H1 (cell line): ENCODE results near the gene ADGRA3. TPM values are rescaled to one million over a fixed set of nuclear protein-coding genes. Genes with fewer than 3 reads are reported as not detected.

Experiments
- CTCF ChIA-PET: fragments of 300-600 bp; sonication (Branson Sonifier 250); formaldehyde crosslinking; loops from one replicate; lab custom pipeline; 2021; ENCODE audit not compliant: partially characterized antibody; lab: Charles Lee
- POLR2A ChIA-PET: fragments of 300-600 bp; sonication (Branson Sonifier 250); formaldehyde crosslinking; loops from one replicate; lab custom pipeline; 2021; ENCODE audit warnings: inconsistent platforms; ENCODE audit not compliant: partially characterized antibody; lab: Charles Lee
- DNase-seq, 2 experiments: peaks; one replicate each; pipeline versions ENCODE4 v3.0.0 to v3.0.0-alpha.2; 2010 to 2022; ENCODE audit warnings: low spot score in 2 of 2, low read depth in 1 of 2, mixed read lengths in 1 of 2
- FAIRE-seq: peaks from 2 replicates; lab custom pipeline; 2011; peaks lifted over from hg19 to GRCh38; lab: Jason Lieb, UNC
- H2AFZ ChIP-seq: 2 replicates; pipeline ENCODE4 v1.8.1; 2012; ENCODE audit warnings: low read length, inconsistent platforms
- H2AK5ac ChIP-seq: 2 replicates; pipeline ENCODE4 v1.6.1; 2013; ENCODE audit warnings: low read depth, low read length
- H2BK120ac ChIP-seq: replicated peaks from 2 replicates; pipeline ENCODE3; 2013; ENCODE audit warnings: low read depth, low read length, inconsistent platforms
- H2BK12ac ChIP-seq: 2 replicates; pipeline ENCODE4 v1.6.1; 2013; ENCODE audit warnings: low read depth, low read length
- H2BK15ac ChIP-seq: 2 replicates; pipeline ENCODE4 v1.6.1; 2013; ENCODE audit warnings: low read length
- H2BK20ac ChIP-seq: 2 replicates; pipeline ENCODE4 v1.6.1; 2013; ENCODE audit warnings: low read length
- H2BK5ac ChIP-seq: 2 replicates; pipeline ENCODE4 v1.6.1; 2013; ENCODE audit warnings: low read depth, low read length
- H3K14ac ChIP-seq: 2 replicates; pipeline ENCODE4 v1.6.1; 2013; ENCODE audit warnings: inconsistent platforms; ENCODE audit not compliant: insufficient read length
- H3K18ac ChIP-seq: 2 replicates; pipeline ENCODE4 v1.6.1; 2013; ENCODE audit warnings: low read length; ENCODE audit errors: extremely low read depth
- H3K23ac ChIP-seq: 2 replicates; pipeline ENCODE4 v1.6.1; 2013; ENCODE audit warnings: inconsistent platforms; ENCODE audit not compliant: insufficient read length
- H3K23me2 ChIP-seq: 2 replicates; pipeline ENCODE4 v1.6.1; 2013; ENCODE audit warnings: low read depth, low read length
- H3K27ac ChIP-seq: 2 replicates; pipeline ENCODE4 v1.6.1; 2011; ENCODE audit warnings: low read depth, low read length, inconsistent platforms
- H3K27me3 ChIP-seq, 4 experiments: replicated peaks in 1 of 4; 1 replicate in 1 of 4; 2 replicates in 3 of 4; pipeline versions ENCODE4 v1.6.1 to v1.8.1; 2011 to 2013; ENCODE audit warnings: low read length in 3 of 4, mild to moderate bottlenecking in 3 of 4, inconsistent platforms in 2 of 4, mixed read lengths in 2 of 4, moderate library complexity in 1 of 4; ENCODE audit not compliant: control insufficient read depth in 3 of 4, insufficient read depth in 3 of 4; ENCODE audit errors: extremely low read depth in 1 of 4
- H3K36me3 ChIP-seq, 4 experiments: 2 replicates each; pipeline versions ENCODE4 v1.6.1 to v1.8.1; 2011 to 2013; ENCODE audit warnings: mild to moderate bottlenecking in 4 of 4, low read length in 3 of 4, moderate library complexity in 2 of 4, control low read depth in 1 of 4, inconsistent platforms in 1 of 4; ENCODE audit not compliant: insufficient read depth in 4 of 4, control insufficient read depth in 2 of 4
- H3K4ac ChIP-seq: replicated peaks from 2 replicates; pipeline ENCODE3; 2013; ENCODE audit warnings: low read length, low read depth, mixed read lengths, inconsistent platforms; ENCODE audit not compliant: insufficient read length
- H3K4me1 ChIP-seq, 4 experiments: replicated peaks in 1 of 4; 1 replicate in 1 of 4; 2 replicates in 3 of 4; pipeline versions ENCODE4 v1.6.1 to v1.8.1; 2011 to 2013; ENCODE audit warnings: low read length in 3 of 4, inconsistent platforms in 2 of 4, mixed read lengths in 1 of 4; ENCODE audit not compliant: insufficient read depth in 4 of 4, control insufficient read depth in 3 of 4
- H3K4me2 ChIP-seq, 2 experiments: 2 replicates each; pipeline versions ENCODE4 v1.6.1 to v1.8.1; 2011 to 2013; ENCODE audit warnings: low read depth in 2 of 2, low read length in 2 of 2, control low read depth in 1 of 2, inconsistent platforms in 1 of 2, mild to moderate bottlenecking in 1 of 2; ENCODE audit not compliant: insufficient read depth in 1 of 2
- H3K4me3 ChIP-seq, 4 experiments: fragments of 200-600, 300-600 bp in 1 of 4; sonication (generic), shearing (Covaris generic), sonication (Bioruptor Twin) in 1 of 4; 2 replicates each; pipeline versions ENCODE4 v1.5.1 to v1.8.1; 2011 to 2016; ENCODE audit warnings: low read length in 4 of 4, low read depth in 3 of 4, control low read depth in 2 of 4, inconsistent platforms in 2 of 4, mild to moderate bottlenecking in 2 of 4, mixed read lengths in 1 of 4, moderate library complexity in 1 of 4; ENCODE audit not compliant: insufficient read depth in 2 of 4; ENCODE audit errors: extremely low read depth in 1 of 4
- H3K56ac ChIP-seq: replicated peaks from 2 replicates; pipeline ENCODE3; 2013; ENCODE audit warnings: low read depth, mild to moderate bottlenecking, mixed read lengths, low read length, inconsistent platforms; ENCODE audit not compliant: insufficient read length
- H3K79me1 ChIP-seq: 2 replicates; pipeline ENCODE4 v1.6.1; 2013; ENCODE audit warnings: low read depth, low read length, control low read depth
- H3K79me2 ChIP-seq, 2 experiments: 2 replicates each; pipeline versions ENCODE4 v1.6.1 to v1.8.1; 2012 to 2013; ENCODE audit warnings: low read length in 2 of 2, mild to moderate bottlenecking in 2 of 2, inconsistent platforms in 1 of 2; ENCODE audit not compliant: insufficient read depth in 2 of 2, control insufficient read depth in 1 of 2
- H3K9ac ChIP-seq, 4 experiments: replicated peaks in 1 of 4; 1 replicate in 1 of 4; 2 replicates in 3 of 4; pipeline versions ENCODE4 v1.6.1 to v1.8.1; 2011 to 2013; ENCODE audit warnings: low read depth in 3 of 4, low read length in 3 of 4, control low read depth in 2 of 4, mild to moderate bottlenecking in 2 of 4, moderate library complexity in 2 of 4, inconsistent platforms in 1 of 4; ENCODE audit errors: extremely low read depth in 1 of 4
- H3K9me3 ChIP-seq, 2 experiments: 2 replicates each; pipeline versions ENCODE4 v1.6.1 to v1.8.1; 2012 to 2013; ENCODE audit warnings: mild to moderate bottlenecking in 2 of 2, moderate library complexity in 2 of 2, control low read depth in 1 of 2, inconsistent platforms in 1 of 2, low read depth in 1 of 2, low read length in 1 of 2, mixed read lengths in 1 of 2; ENCODE audit not compliant: insufficient read depth in 2 of 2
- H4K20me1 ChIP-seq, 2 experiments: replicated peaks in 1 of 2; 2 replicates each; pipeline versions ENCODE3 to v1.8.1; 2011 to 2013; ENCODE audit warnings: inconsistent platforms in 2 of 2, low read length in 2 of 2, mild to moderate bottlenecking in 1 of 2; ENCODE audit not compliant: insufficient read depth in 2 of 2, control insufficient read depth in 1 of 2
- H4K5ac ChIP-seq: 2 replicates; pipeline ENCODE4 v1.6.1; 2013; ENCODE audit warnings: low read length, low read depth, mixed read lengths, inconsistent platforms; ENCODE audit not compliant: insufficient read length
- H4K8ac ChIP-seq: 2 replicates; pipeline ENCODE4 v1.8.0; 2013; ENCODE audit warnings: mild to moderate bottlenecking, moderate library complexity, low read length, inconsistent platforms; ENCODE audit not compliant: insufficient read depth; ENCODE audit errors: extremely low read depth
- H4K91ac ChIP-seq: replicated peaks from 2 replicates; pipeline ENCODE3; 2013; ENCODE audit warnings: low read length, mixed read lengths, inconsistent platforms; ENCODE audit not compliant: insufficient read length
- ASH2L ChIP-seq: fragments of 200-600, 300-600 bp; sonication (generic); IDR thresholded peaks from one replicate; pipeline ENCODE4 v1.7.1; 2017; ENCODE audit warnings: low read length
- BRCA1 ChIP-seq: IDR thresholded peaks from 2 replicates; pipeline ENCODE4 v1.6.1; 2012; ENCODE audit warnings: low read depth, low read length, improper control_type of control experiment
- CHD1 ChIP-seq: IDR thresholded peaks from 2 replicates; pipeline ENCODE4 v1.6.1; 2012; ENCODE audit warnings: low read depth, low read length, improper control_type of control experiment
- CREB1 ChIP-seq: IDR thresholded peaks from 2 replicates; pipeline ENCODE4 v1.6.1; 2012; ENCODE audit warnings: inconsistent platforms
- E2F6 ChIP-seq: IDR thresholded peaks from 2 replicates; pipeline ENCODE4 v1.6.1; 2012; ENCODE audit warnings: inconsistent platforms
- EP300 ChIP-seq, 2 experiments: IDR thresholded peaks; 1 replicate in 1 of 2; 2 replicates in 1 of 2; pipeline ENCODE4 v1.6.1; 2011 to 2012; ENCODE audit warnings: low read depth in 2 of 2, low read length in 2 of 2, mild to moderate bottlenecking in 2 of 2, borderline replicate concordance in 1 of 2, inconsistent platforms in 1 of 2, moderate library complexity in 1 of 2
- GABPA ChIP-seq: IDR thresholded peaks from 2 replicates; pipeline ENCODE4 v1.6.1; 2011; ENCODE audit warnings: mild to moderate bottlenecking, low read length, moderate library complexity, borderline replicate concordance; ENCODE audit not compliant: insufficient read depth
- GTF2F1 ChIP-seq: IDR thresholded peaks from 2 replicates; pipeline ENCODE4 v1.6.1; 2012; ENCODE audit warnings: low read depth, low read length, improper control_type of control experiment, borderline replicate concordance
- HDAC6 ChIP-seq: IDR thresholded peaks from one replicate; pipeline ENCODE4 v1.7.1; 2012; ENCODE audit warnings: low read depth, mild to moderate bottlenecking, inconsistent platforms, low read length, moderate library complexity
- NANOG ChIP-seq: IDR thresholded peaks from 2 replicates; pipeline ENCODE4 v1.6.1; 2011; ENCODE audit warnings: low read length, low read depth, mild to moderate bottlenecking, inconsistent platforms; ENCODE audit not compliant: insufficient read depth, poor library complexity, severe bottlenecking
- RBBP5 ChIP-seq: IDR thresholded peaks from 2 replicates; pipeline ENCODE4 v1.7.1; 2012; ENCODE audit warnings: low read depth, mild to moderate bottlenecking, inconsistent platforms, low read length, moderate library complexity, borderline replicate concordance
- SIX5 ChIP-seq: IDR thresholded peaks from 2 replicates; pipeline ENCODE4 v1.6.1; 2011; ENCODE audit warnings: mild to moderate bottlenecking, low read depth, low read length
- SP1 ChIP-seq: IDR thresholded peaks from 2 replicates; pipeline ENCODE4 v1.6.1; 2011; ENCODE audit warnings: low read depth, low read length
- TAF7 ChIP-seq: optimal IDR thresholded peaks from 2 replicates; pipeline ENCODE3; 2011; ENCODE audit warnings: low read depth, mild to moderate bottlenecking, inconsistent platforms, low read length, moderate library complexity, borderline replicate concordance
- TCF12 ChIP-seq: IDR thresholded peaks from 2 replicates; pipeline ENCODE4 v1.6.1; 2011; ENCODE audit warnings: low read depth, mild to moderate bottlenecking, low read length
- WGBS, 2 experiments: shearing (Covaris generic) in 1 of 2; methylation state at CpG; one replicate each; pipeline versions ENCODE4 v1.1.6 to v1.1.7; 2013 to 2015; ENCODE audit warnings: low lambda C conversion rate in 2 of 2, mixed read lengths in 2 of 2, inconsistent platforms in 1 of 2, low coverage in 1 of 2, missing lambda C conversion rate in 1 of 2; ENCODE audit not compliant: insufficient replicate concordance in 2 of 2, insufficient coverage in 1 of 2, insufficient read length in 1 of 2; ENCODE audit errors: extremely low coverage in 1 of 2, missing lambda C conversion rate in 1 of 2; 5-methylcytosine and 5-hydroxymethylcytosine counted together
- polyA plus RNA-seq, 7 experiments: library from polyadenylated mRNA; depleted of rRNA in 3 of 7; stranded (reverse) in 5 of 7; unstranded in 2 of 7; fragments of >200 nt in 5 of 7; fragments of 200-250 nt in 2 of 7; gene quantifications; 1 replicate in 5 of 7; 2 replicates in 1 of 7; 4 replicates in 1 of 7; pipeline versions ENCODE4 v1.2.1 to v1.2.3, GENCODE V29; 2011 to 2013; ENCODE audit warnings: missing spikeins in 2 of 7, mixed read lengths in 2 of 7
- total RNA-seq: library from RNA; stranded (reverse); fragmentation: NEBNext Ultra II Directional; extraction: Animal tissue kit (Norgen Biotek cat#: 25700); gene quantifications from 2 replicates; pipeline ENCODE4 v1.2.1, GENCODE V29; 2021

The ADGRA3 gene
- total and polyA plus RNA-seq, 2 of the 8 experiments (the other 6 are each of a cell fraction or from before 2014, with no cell fraction given), result 31.5 to 63.0 TPM

GRCh38 chr4:22398671-22399070 lies 117.2 kb downstream of the ADGRA3 start:
- no peak overlapping the region for H2BK12ac ChIP-seq
- H3K9me3 ChIP-seq, result no peaks in the 10 kb centered on the region
- no peak overlapping the region for H3K9ac ChIP-seq
- no peak for TF ChIP-seq EP300 (IDR thresholded peaks at IDR 0.05; ENCODE audit: borderline replicate concordance in 1 of 2, low read depth in 2 of 2, low read length in 2 of 2)
- no peak for TF ChIP-seq CHD1
- no peak for TF ChIP-seq RBBP5
- no peak for TF ChIP-seq NANOG
- no peak for TF ChIP-seq ASH2L
- TF ChIP-seq BRCA1, result no peak
- no peak for TF ChIP-seq SIX5
- no peak for TF ChIP-seq CREB1
- TF ChIP-seq E2F6, result no peak
- TF ChIP-seq HDAC6, result no peak
- TF ChIP-seq GTF2F1, result no peak
- TF ChIP-seq TAF7, result no peak
- no peak for TF ChIP-seq SP1
- TF ChIP-seq TCF12, result no peak
- no peak for TF ChIP-seq GABPA
- TF ChIP-seq, all 59 proteins: peak for 0
- Histone ChIP-seq H3K23me2 (no peaks in the 10 kb centered on the region), H3K18ac (no peak overlapping the region), H2BK20ac (no peak overlapping the region), H3K27me3 (no peaks in the 10 kb centered on the region), H3K4me1 (no peaks in the 10 kb centered on the region), H4K8ac (no peak overlapping the region), H4K91ac (no peak overlapping the region), H3K56ac (no peak overlapping the region), H3K36me3 (peaks cover 0 to 32% (median 10%) of the 10 kb centered on the region in 4 experiments; a peak in 7 of 8 replicates), H3K4me2 (no peak overlapping the region), H2BK120ac (no peak overlapping the region), H3K27ac (no peak overlapping the region), H4K5ac (no peak overlapping the region), H2BK5ac (no peak overlapping the region), H3K4ac (no peak overlapping the region), H2AK5ac (no peak overlapping the region), H2BK15ac (no peak overlapping the region), H3K79me2 (no peaks in the 10 kb centered on the region), H3K23ac (no peak overlapping the region), H2AFZ (no peak overlapping the region), H3K79me1 (no peaks in the 10 kb centered on the region), H4K20me1 (peaks cover 0 to 2% of the 10 kb centered on the region in 2 experiments), H3K4me3 (no peak overlapping the region), H3K14ac (no peak overlapping the region)
- POLR2A ChIA-PET, result no interaction called here
- WGBS, 2 experiments, result 94% methylated on average over 4 of the region's 4 CpGs; no CpG with 5 or more reads in 1 of the 2 experiments
- FAIRE-seq (no peak), DNase-seq (no peak)
- CTCF ChIA-PET, result interaction anchor here (0.9 kb wide), 1 partner anchor 609 kb away, joined by 7 read pairs; no protein-coding TSS in a partner anchor
